Duodenal mucosa (tissue), 2 donors: ENCODE results near the gene PXN.
A peak's percentile ranks its signal among the peaks of the same experiment; 100 is the strongest.

ENCODE experiments used
- H3K27ac ChIP-seq: one replicate; pipeline ENCODE4 v1.7.0; 2013; ENCODE audit warnings: low read depth, low read length
- H3K27me3 ChIP-seq, 2 donors: one replicate each; pipeline ENCODE4 v1.7.0; 2013; ENCODE audit warnings: low read length in 2 of 2, control low read depth in 1 of 2; ENCODE audit not compliant: insufficient read depth in 2 of 2, control insufficient read depth in 1 of 2
- H3K36me3 ChIP-seq, 2 donors: one replicate each; pipeline ENCODE4 v1.7.0; 2013; ENCODE audit warnings: low read length in 2 of 2, control low read depth in 1 of 2; ENCODE audit not compliant: insufficient read depth in 2 of 2, control insufficient read depth in 1 of 2
- H3K4me1 ChIP-seq, 2 donors: one replicate each; pipeline ENCODE4 v1.7.0; 2013; ENCODE audit warnings: low read length in 2 of 2, control low read depth in 1 of 2; ENCODE audit not compliant: insufficient read depth in 2 of 2, control insufficient read depth in 1 of 2
- H3K4me3 ChIP-seq, 2 donors: one replicate each; pipeline ENCODE4 v1.7.0; 2013; ENCODE audit warnings: low read length in 2 of 2, low read depth in 1 of 2
- H3K9ac ChIP-seq, 2 donors: one replicate each; pipeline ENCODE4 v1.7.0; 2013; ENCODE audit warnings: low read length in 2 of 2, low read depth in 1 of 2
- H3K9me3 ChIP-seq, 2 donors: one replicate each; pipeline ENCODE4 v1.7.0; 2013; ENCODE audit warnings: low read length in 2 of 2, control low read depth in 1 of 2; ENCODE audit not compliant: control insufficient read depth in 1 of 2

PXN gene

GRCh38 chr12:120224304-120225199, 41.0 kb downstream of the PXN start:
- Histone ChIP-seq H3K9me3 (no peaks in the 10 kb centered on the region), H3K9ac (peak overlapping the region; percentile 76 to 82), H3K27me3 (no peaks in the 10 kb centered on the region), H3K4me3 (peak overlapping the region; percentile 62 to 70), H3K4me1 (peaks cover 60% of the 10 kb centered on the region in 2 donors), H3K27ac (peak overlapping the region; percentile 89), H3K36me3 (peaks cover 34 to 43% of the 10 kb centered on the region in 2 donors)

GRCh38 chr12:120223458-120224303, 41.8 kb downstream of the PXN start:
- H3K4me3 ChIP-seq, result peak overlapping the region; percentile 62 to 70
- H3K9ac ChIP-seq, result peak overlapping the region; percentile 76 to 82
- H3K4me1 ChIP-seq, result peaks cover 51 to 52% of the 10 kb centered on the region in 2 donors
- no peaks in the 10 kb centered on the region for H3K27me3 ChIP-seq
- H3K27ac ChIP-seq, result no peak overlapping the region
- H3K36me3 ChIP-seq, result peaks cover 39 to 52% of the 10 kb centered on the region in 2 donors
- H3K9me3 ChIP-seq, result no peaks in the 10 kb centered on the region

- Histone ChIP-seq H3K9ac (no peak overlapping the region), H3K4me3 (no peak overlapping the region), H3K4me1 (peaks cover 38% of the 10 kb centered on the region in 2 donors), H3K27me3 (no peaks in the 10 kb centered on the region), H3K36me3 (peaks cover 41 to 58% of the 10 kb centered on the region in 2 donors), H3K9me3 (no peaks in the 10 kb centered on the region), H3K27ac (no peak overlapping the region)
Observed at GRCh38 chr12:120222288-120222832, 43.2 kb downstream of the PXN start.

- H3K9me3 ChIP-seq, result no peaks in the 10 kb centered on the region
- no peak overlapping the region for H3K9ac ChIP-seq
- no peaks in the 10 kb centered on the region for H3K27me3 ChIP-seq
- H3K27ac ChIP-seq, result no peak overlapping the region
- peaks cover 41 to 64% of the 10 kb centered on the region in 2 donors for H3K36me3 ChIP-seq
- peaks cover 30% of the 10 kb centered on the region in 2 donors for H3K4me1 ChIP-seq
- H3K4me3 ChIP-seq, result no peak overlapping the region
Observed at GRCh38 chr12:120221576-120221900, 44.0 kb downstream of the PXN start.

GRCh38 chr12:120220838-120221575, 44.5 kb downstream of the PXN start:
- H3K9ac ChIP-seq, result no peak overlapping the region
- H3K27me3 ChIP-seq, result no peaks in the 10 kb centered on the region
- H3K9me3 ChIP-seq, result no peaks in the 10 kb centered on the region
- H3K27ac ChIP-seq, result no peak overlapping the region
- H3K4me1 ChIP-seq, result peaks cover 25% of the 10 kb centered on the region in 2 donors
- H3K36me3 ChIP-seq, result peaks cover 45 to 68% of the 10 kb centered on the region in 2 donors
- H3K4me3 ChIP-seq, result no peak overlapping the region

- Histone ChIP-seq H3K4me1 (peaks cover 6% of the 10 kb centered on the region in 2 donors), H3K27ac (no peak overlapping the region), H3K9me3 (no peaks in the 10 kb centered on the region), H3K36me3 (peaks cover 60 to 86% of the 10 kb centered on the region in 2 donors), H3K4me3 (no peak overlapping the region), H3K9ac (no peak overlapping the region), H3K27me3 (no peaks in the 10 kb centered on the region)
Observed at GRCh38 chr12:120218680-120219606, 46.6 kb downstream of the PXN start.

- Histone ChIP-seq H3K9me3 (no peaks in the 10 kb centered on the region), H3K4me1 (no peaks in the 10 kb centered on the region), H3K27me3 (no peaks in the 10 kb centered on the region), H3K4me3 (no peak overlapping the region), H3K27ac (no peak overlapping the region), H3K36me3 (peaks cover 65 to 88% of the 10 kb centered on the region in 2 donors), H3K9ac (no peak overlapping the region)
Observed at GRCh38 chr12:120216742-120217605, 48.6 kb downstream of the PXN start.

- no peak overlapping the region for H3K9ac ChIP-seq
- no peaks in the 10 kb centered on the region for H3K9me3 ChIP-seq
- H3K27me3 ChIP-seq, result no peaks in the 10 kb centered on the region
- H3K36me3 ChIP-seq, result peaks cover 62 to 88% of the 10 kb centered on the region in 2 donors
- H3K4me1 ChIP-seq, result no peaks in the 10 kb centered on the region
- no peak overlapping the region for H3K27ac ChIP-seq
- no peak overlapping the region for H3K4me3 ChIP-seq
Observed at GRCh38 chr12:120215766-120216735, 49.5 kb downstream of the PXN start.
